A549 treated with GW870086 at 1 μM for 4 hours (cell line): ENCODE results near the gene CYTH1. TPM values are rescaled to one million over a fixed set of nuclear protein-coding genes. Genes with fewer than 3 reads are reported as not detected.

Experiments
- total RNA-seq: library from RNA; stranded (reverse); fragments of 200-300 nt; extraction: Qiagen RNA extraction; gene quantifications from 5 replicates; pipeline ENCODE4 v1.2.3, GENCODE V29; 2022; ENCODE audit warnings: low read depth

Gene CYTH1, protein sequence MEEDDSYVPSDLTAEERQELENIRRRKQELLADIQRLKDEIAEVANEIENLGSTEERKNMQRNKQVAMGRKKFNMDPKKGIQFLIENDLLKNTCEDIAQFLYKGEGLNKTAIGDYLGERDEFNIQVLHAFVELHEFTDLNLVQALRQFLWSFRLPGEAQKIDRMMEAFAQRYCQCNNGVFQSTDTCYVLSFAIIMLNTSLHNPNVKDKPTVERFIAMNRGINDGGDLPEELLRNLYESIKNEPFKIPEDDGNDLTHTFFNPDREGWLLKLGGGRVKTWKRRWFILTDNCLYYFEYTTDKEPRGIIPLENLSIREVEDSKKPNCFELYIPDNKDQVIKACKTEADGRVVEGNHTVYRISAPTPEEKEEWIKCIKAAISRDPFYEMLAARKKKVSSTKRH
- total RNA-seq: 60.4 to 76.4 TPM (median 62.9 TPM) in 5 replicates

DNA sequence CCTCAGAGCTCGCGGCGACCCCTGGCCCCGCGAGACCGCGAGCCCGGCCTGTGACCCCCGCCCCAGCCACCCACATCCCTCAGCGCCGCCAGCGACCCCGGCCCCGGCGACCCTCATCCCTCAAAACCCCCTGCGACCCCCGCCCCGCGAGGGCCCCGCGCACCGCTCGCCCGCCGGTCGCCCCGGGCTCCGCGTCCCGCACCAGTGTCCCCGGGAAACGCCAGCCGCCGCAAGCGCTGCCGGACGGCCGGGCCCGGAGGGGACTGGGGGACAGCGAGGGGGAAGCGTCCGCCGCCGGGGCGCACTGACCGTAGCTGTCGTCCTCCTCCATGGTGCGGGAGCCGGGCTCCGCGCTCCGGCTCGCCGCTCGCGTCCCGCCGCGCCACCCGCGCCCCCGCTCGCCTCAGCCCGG lies at the start of gene CYTH1:
Gene CYTH1, minus strand, starts transcription at position 381 of the 412 bp plus-strand sequence. Its CDS starts 50 bp downstream, at position 331.

Other genes with a start within 250 kb of the CYTH1 start
- gene DNAH17, start 204.9 kb downstream of the CYTH1 start, total RNA-seq: 0.87 to 1.1 TPM (median 1.0 TPM) in 5 replicates
- gene USP36, start 58.5 kb upstream of the CYTH1 start, total RNA-seq: 51.4 to 59.0 TPM (median 57.2 TPM) in 5 replicates
- 0.15 to 0.57 TPM (median 0.34 TPM) in 5 replicates for gene CEP295NL, start 120.9 kb upstream of the CYTH1 start, total RNA-seq
- 201 to 255 TPM (median 228 TPM) in 5 replicates for gene TIMP2, start 143.1 kb upstream of the CYTH1 start, total RNA-seq
- gene LGALS3BP, start 197.7 kb upstream of the CYTH1 start, total RNA-seq: 71.8 to 91.2 TPM (median 76.6 TPM) in 5 replicates
- 74.1 to 86.6 TPM (median 80.7 TPM) in 5 replicates for gene CANT1, start 227.5 kb upstream of the CYTH1 start, total RNA-seq
- 51.8 to 62.2 TPM (median 53.9 TPM) in 5 replicates for gene C1QTNF1, start 241.9 kb upstream of the CYTH1 start, total RNA-seq